Neural progenitor cell (in vitro differentiated cells): ENCODE results near the gene SIL1. TPM values are rescaled to one million over a fixed set of nuclear protein-coding genes. Genes with fewer than 3 reads are reported as not detected.

Experiments used
- DNase-seq: peaks from one replicate; pipeline ENCODE4 v3.0.0-alpha.2; 2016; ENCODE audit warnings: low spot score
- H2AFZ ChIP-seq: fragments of 200-600 bp; sonication (generic); replicated peaks from 2 replicates; pipeline ENCODE4 v1.6.1; 2016; ENCODE audit warnings: antibody characterized with exemption
- H3F3A ChIP-seq: fragments of 200-600 bp; sonication (generic); 2 replicates; pipeline ENCODE4 v1.6.1; 2016; ENCODE audit warnings: antibody characterized with exemption, low read depth
- H3K27ac ChIP-seq: fragments of 200-600 bp; sonication (generic); 2 replicates; pipeline ENCODE4 v1.5.1; 2016; ENCODE audit warnings: mild to moderate bottlenecking
- H3K27me3 ChIP-seq: fragments of 200-600 bp; sonication (generic); 2 replicates; pipeline ENCODE4 v1.6.1; 2016; ENCODE audit warnings: mild to moderate bottlenecking, moderate library complexity
- H3K36me3 ChIP-seq: fragments of 200-600 bp; sonication (generic); 2 replicates; pipeline ENCODE4 v1.5.1; 2016
- H3K4me1 ChIP-seq: fragments of 200-600 bp; sonication (generic); 2 replicates; pipeline ENCODE4 v1.6.1; 2016; ENCODE audit warnings: mixed run types
- H3K4me2 ChIP-seq: fragments of 200-600 bp; sonication (generic); 2 replicates; pipeline ENCODE4 v1.6.1; 2016
- H3K4me3 ChIP-seq: fragments of 200-600 bp; sonication (generic); 2 replicates; pipeline ENCODE4 v1.5.1; 2016
- H3K79me2 ChIP-seq: fragments of 200-600 bp; sonication (generic); 2 replicates; pipeline ENCODE4 v1.6.1; 2016; ENCODE audit warnings: low read depth
- H3K9ac ChIP-seq: fragments of 200-600 bp; sonication (generic); 2 replicates; pipeline ENCODE4 v1.6.1; 2016
- H3K9me3 ChIP-seq: fragments of 200-600 bp; sonication (generic); 2 replicates; pipeline ENCODE4 v1.5.1; 2016; ENCODE audit warnings: low read depth
- H4K20me1 ChIP-seq: fragments of 200-600 bp; sonication (generic); 2 replicates; pipeline ENCODE4 v1.6.1; 2016; ENCODE audit warnings: low read depth
- H3K27ac Mint-ChIP-seq: 3 replicates; pipeline ENCODE4 v1.8.0; 2021; ENCODE audit warnings: mixed read lengths
- H3K27me3 Mint-ChIP-seq: 2 replicates; pipeline ENCODE4 v1.8.0; 2022; ENCODE audit warnings: low read depth, mild to moderate bottlenecking, inconsistent platforms, moderate library complexity, mixed read lengths; ENCODE audit not compliant: insufficient read depth
- H3K36me3 Mint-ChIP-seq: 3 replicates; pipeline ENCODE4 v1.8.0; 2021; ENCODE audit warnings: mixed read lengths
- H3K4me1 Mint-ChIP-seq: 3 replicates; pipeline ENCODE4 v1.8.0; 2021; ENCODE audit warnings: mixed read lengths
- H3K4me3 Mint-ChIP-seq: 3 replicates; pipeline ENCODE4 v1.8.0; 2021; ENCODE audit warnings: mild to moderate bottlenecking, moderate library complexity, mixed read lengths
- H3K9me3 Mint-ChIP-seq: 3 replicates; pipeline ENCODE4 v1.8.0; 2020; ENCODE audit warnings: mixed read lengths
- EZH2phosphoT487 ChIP-seq: fragments of 200-600 bp; sonication (generic); IDR thresholded peaks from 2 replicates; pipeline ENCODE4 v1.6.1; 2017; ENCODE audit warnings: antibody characterized with exemption
- small RNA-seq: library from RNA; depleted of rRNA; stranded (forward); fragments of <200 nt; gene quantifications from one replicate; pipeline ENCODE3, GENCODE V24; 2015
- total RNA-seq: library from RNA; depleted of rRNA; stranded (reverse); fragments of >200 nt; gene quantifications from 2 replicates; pipeline ENCODE4 v1.2.3, GENCODE V29; 2015; ENCODE audit warnings: low replicate concordance

SIL1 gene
- total RNA-seq, 1 donor from 2014 or later = 5.5 TPM

- no peak overlapping the region for H3K4me3 Mint-ChIP-seq
- H3K36me3 Mint-ChIP-seq = peaks cover 40% of the 10 kb centered on the region
- no peak overlapping the region for H3K27ac Mint-ChIP-seq
- H4K20me1 ChIP-seq = no peaks in the 10 kb centered on the region
- H3K9ac ChIP-seq = no peak overlapping the region
- TF ChIP-seq EZH2phosphoT487 = no peak
- H3K4me1 Mint-ChIP-seq = peaks cover 24% of the 10 kb centered on the region
- H3K27me3 ChIP-seq = no peaks in the 10 kb centered on the region
- H3K36me3 ChIP-seq = no peaks in the 10 kb centered on the region
- no peak overlapping the region for H2AFZ ChIP-seq
- peaks cover 3% of the 10 kb centered on the region for H3K9me3 Mint-ChIP-seq
- peaks cover 5% of the 10 kb centered on the region for H3K4me1 ChIP-seq
- no peak for DNase-seq
- no peak overlapping the region for H3K4me2 ChIP-seq
- H3K27ac ChIP-seq = no peak overlapping the region
- H3F3A ChIP-seq = no peaks in the 10 kb centered on the region
- no peaks in the 10 kb centered on the region for H3K9me3 ChIP-seq
- peaks cover 8% of the 10 kb centered on the region for H3K27me3 Mint-ChIP-seq
- H3K4me3 ChIP-seq = no peak overlapping the region
- peaks cover 9% of the 10 kb centered on the region for H3K79me2 ChIP-seq
Measured at GRCh38 chr5:138898299-138898698, 299.9 kb downstream of the SIL1 start.

Small RNA genes within 50 kb of the gene (small RNA-seq; reads per million reads assigned to genes)
- gene RNU6-572P = not detected

Other genes with a start within 250 kb of the SIL1 start
- 680 and 1,185 TPM in 2 replicates for gene MATR3, start 95.4 kb upstream of the SIL1 start, total RNA-seq
- gene PAIP2, start 143.5 kb upstream of the SIL1 start, total RNA-seq = 115 and 201 TPM in 2 replicates
- not detected in 2 replicates for gene SLC23A1, start 184.9 kb upstream of the SIL1 start, total RNA-seq
- gene MZB1, start 191.5 kb upstream of the SIL1 start, total RNA-seq = 0.53 TPM in 1 of 2 replicates, not detected in the other
- 0.67 and 2.6 TPM in 2 replicates for gene PROB1, start 196.7 kb upstream of the SIL1 start, total RNA-seq
- gene SPATA24, start 205.7 kb upstream of the SIL1 start, total RNA-seq = 15.2 and 15.7 TPM in 2 replicates
- 13.7 and 21.7 TPM in 2 replicates for gene DNAJC18, start 241.2 kb upstream of the SIL1 start, total RNA-seq